Endothelial cell of umbilical vein (primary cell): ENCODE data around the gene PRSS33. TPM values are rescaled to one million over a fixed set of nuclear protein-coding genes. Genes with fewer than 3 reads are reported as not detected.

Experiments used
- BruUV-seq: library from RNA; stranded (reverse); fragments of 400-500 nt; replicated peaks from 2 replicates; lab custom pipeline; 2021; lab: Mats Ljungman, UMichigan
- CTCF ChIA-PET: fragments of 300-600, 350-600 bp; sonication (Branson Sonifier 250); formaldehyde crosslinking; loops from one replicate; lab custom pipeline; 2021; ENCODE audit warnings: antibody characterized with exemption, inconsistent platforms; lab: Charles Lee
- POLR2A ChIA-PET: fragments of 300-600, 350-600 bp; sonication (Branson Sonifier 250); formaldehyde crosslinking; loops from one replicate; lab custom pipeline; 2021; ENCODE audit warnings: antibody characterized with exemption, inconsistent platforms; lab: Charles Lee
- DNase-seq: peaks from one replicate; pipeline ENCODE4 v3.0.0-alpha.2; 2011; ENCODE audit warnings: low read depth, low spot score
- FAIRE-seq: peaks from 2 replicates; lab custom pipeline; 2011; peaks lifted over from hg19 to GRCh38; lab: Jason Lieb, UNC
- H2AFZ ChIP-seq: 2 replicates; pipeline ENCODE4 v1.6.0; 2012; ENCODE audit warnings: low read depth, low read length, control low read depth, inconsistent platforms
- H3K27ac ChIP-seq: 2 replicates; pipeline ENCODE4 v1.5.1; 2011; ENCODE audit warnings: low read depth, mild to moderate bottlenecking, control low read depth, low read length, moderate library complexity; ENCODE audit not compliant: insufficient read depth
- H3K27me3 ChIP-seq, 2 experiments: 2 replicates each; pipeline versions ENCODE4 v1.6.0 to v1.6.1; 2011; ENCODE audit warnings: low read length in 2 of 2, mixed read lengths in 1 of 2; ENCODE audit not compliant: control insufficient read depth in 2 of 2, insufficient read depth in 2 of 2
- H3K36me3 ChIP-seq, 2 experiments: 2 replicates in 1 of 2; 3 replicates in 1 of 2; pipeline ENCODE4 v1.5.1; 2011; ENCODE audit warnings: low read length in 2 of 2, mild to moderate bottlenecking in 1 of 2, moderate library complexity in 1 of 2; ENCODE audit not compliant: control insufficient read depth in 2 of 2, insufficient read depth in 2 of 2; ENCODE audit errors: extremely low read depth in 1 of 2
- H3K4me1 ChIP-seq: 3 replicates; pipeline ENCODE4 v1.5.1; 2011; ENCODE audit warnings: mild to moderate bottlenecking, low read length; ENCODE audit not compliant: control insufficient read depth, insufficient read depth; ENCODE audit errors: extremely low read depth
- H3K4me2 ChIP-seq: 2 replicates; pipeline ENCODE4 v1.6.1; 2011; ENCODE audit warnings: low read length, control low read depth, mixed read lengths; ENCODE audit not compliant: insufficient read depth
- H3K4me3 ChIP-seq, 3 experiments: fragments of 200-600 bp in 1 of 3; sonication (generic), shearing (Covaris generic) in 1 of 3; replicated peaks in 1 of 3; 2 replicates each; pipeline ENCODE4 v1.5.1; 2011 to 2016; ENCODE audit warnings: control low read depth in 3 of 3, low read length in 3 of 3, mild to moderate bottlenecking in 2 of 3, inconsistent platforms in 1 of 3, low read depth in 1 of 3, moderate library complexity in 1 of 3; ENCODE audit not compliant: insufficient read depth in 1 of 3
- H3K79me2 ChIP-seq: 2 replicates; pipeline ENCODE4 v1.6.0; 2012; ENCODE audit warnings: low read length, inconsistent platforms; ENCODE audit not compliant: control insufficient read depth, insufficient read depth
- H3K9ac ChIP-seq: replicated peaks from 2 replicates; pipeline ENCODE3; 2011; ENCODE audit warnings: low read length, control low read depth; ENCODE audit not compliant: insufficient read depth; ENCODE audit errors: extremely low read depth
- H3K9me1 ChIP-seq: replicated peaks from 3 replicates; pipeline ENCODE4 v1.6.0; 2011; ENCODE audit warnings: mild to moderate bottlenecking, low read length; ENCODE audit not compliant: control insufficient read depth, insufficient read depth; ENCODE audit errors: extremely low read depth
- H3K9me3 ChIP-seq: replicated peaks from 2 replicates; pipeline ENCODE4 v1.5.1; 2012; ENCODE audit warnings: low read length, inconsistent platforms; ENCODE audit not compliant: control insufficient read depth, insufficient read depth
- H4K20me1 ChIP-seq: replicated peaks from 2 replicates; pipeline ENCODE3; 2011; ENCODE audit warnings: mild to moderate bottlenecking, low read length; ENCODE audit not compliant: control insufficient read depth, insufficient read depth; ENCODE audit errors: extremely low read depth
- EZH2 ChIP-seq: IDR thresholded peaks from 2 replicates; pipeline ENCODE4 v1.6.1; 2012; ENCODE audit warnings: borderline replicate concordance, low read depth, mild to moderate bottlenecking, moderate library complexity, low read length, inconsistent platforms; ENCODE audit not compliant: severe bottlenecking
- FOS ChIP-seq: IDR thresholded peaks from 2 replicates; pipeline ENCODE4 v1.6.1; 2011; ENCODE audit warnings: mild to moderate bottlenecking, low read length, moderate library complexity, borderline replicate concordance; ENCODE audit not compliant: insufficient read depth
- GATA2 ChIP-seq: IDR thresholded peaks from 2 replicates; pipeline ENCODE4 v1.7.0; 2011; ENCODE audit warnings: low read depth, mild to moderate bottlenecking, moderate library complexity, mixed read lengths, low read length; ENCODE audit not compliant: insufficient read length, insufficient read depth
- JUN ChIP-seq: IDR thresholded peaks from 2 replicates; pipeline ENCODE4 v1.6.1; 2011; ENCODE audit warnings: borderline replicate concordance, low read depth; ENCODE audit not compliant: insufficient read length, insufficient read depth
- MYC ChIP-seq: IDR thresholded peaks from one replicate; pipeline ENCODE4 v1.6.1; 2011; ENCODE audit warnings: mild to moderate bottlenecking, low read depth, low read length
- POLR2A ChIP-seq: IDR thresholded peaks from 2 replicates; pipeline ENCODE4 v1.6.1; 2012; ENCODE audit warnings: low read depth, mild to moderate bottlenecking, control low read depth, low read length
- POLR2AphosphoS5 ChIP-seq: IDR thresholded peaks from 2 replicates; pipeline ENCODE4 v1.6.1; 2012; ENCODE audit warnings: low read depth, mild to moderate bottlenecking, control low read depth, low read length, moderate library complexity; ENCODE audit not compliant: insufficient read depth
- dilution Hi-C: fragments of 300-500 bp; cut with MboI; formaldehyde crosslinking; loops from one replicate; pipeline ENCODE4 v1.15.0; 2019; ENCODE audit warnings: low sequenced_read_pairs; ENCODE audit not compliant: extremely low pct_ligation_motif_present
- intact Hi-C: fragments of 100-400 bp; cut with micrococcal nuclease; formaldehyde crosslinking; loops from one replicate; pipeline ENCODE4 v1.10.0; 2022
- polyA plus RNA-seq, 4 experiments: library from polyadenylated mRNA; depleted of rRNA in 3 of 4; stranded (reverse) in 3 of 4; unstranded in 1 of 4; fragments of >200 nt; gene quantifications; 2 replicates each; pipeline versions ENCODE4 v1.2.1 to v1.2.3, GENCODE V29; 2011 to 2012; ENCODE audit warnings: missing spikeins in 1 of 4
- total RNA-seq: library from RNA; stranded (reverse); gene quantifications from 2 replicates; pipeline ENCODE4 v1.2.3, GENCODE V29; 2021
- TF ChIP-seq, protein P1 (sequence below): IDR thresholded peaks from 2 replicates; pipeline ENCODE4 v1.6.1; 2011; ENCODE audit not compliant: insufficient read depth, insufficient read length
- TF ChIP-seq, protein P2 (sequence below), 2 donors: IDR thresholded peaks; 1 replicate in 1 of 2; 2 replicates in 1 of 2; pipeline ENCODE4 v1.5.1; 2011; ENCODE audit warnings: low read length in 2 of 2, mild to moderate bottlenecking in 2 of 2, moderate library complexity in 2 of 2, control low read depth in 1 of 2, inconsistent platforms in 1 of 2, low read depth in 1 of 2; ENCODE audit not compliant: insufficient read depth in 1 of 2; ENCODE audit errors: extremely low read depth in 1 of 2

The PRSS33 gene
- total and polyA plus RNA-seq, 2 donors (not counting 3 experiments of a cell fraction or from before 2014, with no cell fraction given) = not detected

- Histone ChIP-seq H3K27me3 (no peaks in the 10 kb centered on the region), H3K9ac (no peak overlapping the region), H3K27ac (no peak overlapping the region), H3K79me2 (no peaks in the 10 kb centered on the region), H3K4me1 (no peaks in the 10 kb centered on the region), H3K4me2 (no peak overlapping the region), H3K36me3 (no peaks in the 10 kb centered on the region), H2AFZ (no peak overlapping the region), H3K9me1 (no peaks in the 10 kb centered on the region), H3K4me3 (no peak overlapping the region), H4K20me1 (no peaks in the 10 kb centered on the region), H3K9me3 (no peaks in the 10 kb centered on the region)
- no peak for FAIRE-seq
- dilution Hi-C loops (no loop called here), intact Hi-C loops (no loop called here)
- no TSS peak for BruUV-seq
- ChIA-PET POLR2A (no interaction called here), CTCF (interaction anchor here (1.3 kb wide), 1 partner anchor 8 kb away, joined by 3 read pairs; no protein-coding TSS in a partner anchor)
- DNase-seq = no peak
- no peak for TF ChIP-seq POLR2A
Measured at GRCh38 chr16:2737238-2737605, 50.1 kb downstream of the PRSS33 start.

DNA sequence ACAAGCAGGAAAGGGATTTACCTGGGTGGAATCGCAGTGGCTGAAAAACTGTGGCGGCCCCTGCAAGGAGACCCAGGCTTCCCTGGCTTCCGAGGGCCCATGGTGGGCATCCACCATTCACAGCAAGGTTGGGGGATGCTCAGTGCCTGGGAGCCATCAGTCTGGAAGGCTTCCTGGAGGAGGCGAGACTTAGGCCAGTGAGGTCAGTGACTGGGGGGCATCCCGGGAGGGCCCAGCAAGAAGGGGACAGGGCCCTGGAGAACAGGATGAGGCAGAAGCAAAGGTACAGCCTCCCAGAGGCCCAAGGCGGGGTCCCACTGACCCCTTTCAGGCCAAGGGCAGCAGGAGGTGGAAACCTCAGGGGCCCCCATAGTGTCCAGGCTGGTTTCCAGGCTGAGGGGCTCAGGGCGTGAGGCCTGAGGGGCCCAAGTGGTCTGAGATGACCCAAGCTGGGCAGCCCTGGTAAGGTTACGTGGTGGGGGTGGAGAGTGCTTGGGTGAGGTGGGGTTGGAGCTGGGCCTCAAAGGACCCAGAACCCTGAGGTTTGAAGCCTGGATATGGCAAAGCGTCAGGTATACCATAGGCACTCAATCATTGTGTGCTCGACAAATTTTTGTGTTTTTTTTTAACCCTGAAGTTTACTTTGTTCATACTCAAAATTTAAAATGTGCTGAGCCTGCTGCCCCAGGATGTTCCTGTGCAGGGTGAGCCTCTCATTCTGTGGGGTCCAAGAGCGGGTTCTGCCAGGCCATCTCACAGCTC lies 50.7 kb downstream of the PRSS33 start:
- dilution Hi-C loops = no loop called here
- Histone ChIP-seq H3K36me3 (no peaks in the 10 kb centered on the region), H3K9ac (no peak overlapping the region), H3K27me3 (no peaks in the 10 kb centered on the region), H4K20me1 (no peaks in the 10 kb centered on the region), H3K4me1 (no peaks in the 10 kb centered on the region), H3K9me1 (no peaks in the 10 kb centered on the region), H3K4me2 (no peak overlapping the region), H3K79me2 (no peaks in the 10 kb centered on the region), H3K9me3 (no peaks in the 10 kb centered on the region), H3K27ac (no peak overlapping the region), H2AFZ (no peak overlapping the region), H3K4me3 (no peak overlapping the region)
- no peak for DNase-seq
- ChIA-PET CTCF (interaction anchor here (1.2 to 1.3 kb wide), 2 partner anchors 8 to 16 kb away, joined by 3 to 4 read pairs; partner anchors contain the start of gene PRSS27), POLR2A (no interaction called here)
- BruUV-seq = no TSS peak
- intact Hi-C loops = no loop called here
- no peak for TF ChIP-seq GATA2
- TF ChIP-seq, protein P1, sequence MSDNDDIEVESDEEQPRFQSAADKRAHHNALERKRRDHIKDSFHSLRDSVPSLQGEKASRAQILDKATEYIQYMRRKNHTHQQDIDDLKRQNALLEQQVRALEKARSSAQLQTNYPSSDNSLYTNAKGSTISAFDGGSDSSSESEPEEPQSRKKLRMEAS = no peak
- TF ChIP-seq FOS = no peak
- TF ChIP-seq POLR2AphosphoS5 = no peak
- TF ChIP-seq, protein P2, sequence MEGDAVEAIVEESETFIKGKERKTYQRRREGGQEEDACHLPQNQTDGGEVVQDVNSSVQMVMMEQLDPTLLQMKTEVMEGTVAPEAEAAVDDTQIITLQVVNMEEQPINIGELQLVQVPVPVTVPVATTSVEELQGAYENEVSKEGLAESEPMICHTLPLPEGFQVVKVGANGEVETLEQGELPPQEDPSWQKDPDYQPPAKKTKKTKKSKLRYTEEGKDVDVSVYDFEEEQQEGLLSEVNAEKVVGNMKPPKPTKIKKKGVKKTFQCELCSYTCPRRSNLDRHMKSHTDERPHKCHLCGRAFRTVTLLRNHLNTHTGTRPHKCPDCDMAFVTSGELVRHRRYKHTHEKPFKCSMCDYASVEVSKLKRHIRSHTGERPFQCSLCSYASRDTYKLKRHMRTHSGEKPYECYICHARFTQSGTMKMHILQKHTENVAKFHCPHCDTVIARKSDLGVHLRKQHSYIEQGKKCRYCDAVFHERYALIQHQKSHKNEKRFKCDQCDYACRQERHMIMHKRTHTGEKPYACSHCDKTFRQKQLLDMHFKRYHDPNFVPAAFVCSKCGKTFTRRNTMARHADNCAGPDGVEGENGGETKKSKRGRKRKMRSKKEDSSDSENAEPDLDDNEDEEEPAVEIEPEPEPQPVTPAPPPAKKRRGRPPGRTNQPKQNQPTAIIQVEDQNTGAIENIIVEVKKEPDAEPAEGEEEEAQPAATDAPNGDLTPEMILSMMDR (IDR thresholded peaks at IDR 0.05; ENCODE audit: extremely low read depth in 1 of 2, insufficient read depth in 1 of 2, low read depth in 1 of 2, low read length in 2 of 2) = no peak
- no peak for TF ChIP-seq MYC
- no peak for TF ChIP-seq EZH2
- TF ChIP-seq JUN = no peak
- TF ChIP-seq POLR2A = no peak
- no peak for FAIRE-seq
